Loucy (cell line): ENCODE measurements around the gene ASB4.

ENCODE experiments used
- H2AFZ ChIP-seq: fragments of 200-600 bp; sonication (generic); 2 replicates; pipeline ENCODE4 v1.6.0; 2016; ENCODE audit warnings: antibody characterized with exemption, mild to moderate bottlenecking, low read length, moderate library complexity
- H3F3A ChIP-seq: fragments of 200-600 bp; 2 replicates; pipeline ENCODE4 v1.6.0; 2016; ENCODE audit warnings: antibody characterized with exemption, low read depth, mild to moderate bottlenecking
- H3K27me3 ChIP-seq: fragments of 200-600 bp; sonication (generic); 2 replicates; pipeline ENCODE4 v1.6.1; 2014; ENCODE audit warnings: low read length, mild to moderate bottlenecking; ENCODE audit not compliant: insufficient read depth, poor library complexity, severe bottlenecking
- H3K36me3 ChIP-seq: fragments of 200-600 bp; sonication (generic); 2 replicates; pipeline ENCODE4 v1.6.1; 2016; ENCODE audit warnings: low read length; ENCODE audit not compliant: insufficient read depth
- H3K4me1 ChIP-seq: fragments of 200-600 bp; sonication (generic); 2 replicates; pipeline ENCODE4 v1.5.1; 2014; ENCODE audit warnings: low read length, mild to moderate bottlenecking; ENCODE audit not compliant: insufficient read depth, poor library complexity, severe bottlenecking
- H3K4me2 ChIP-seq: fragments of 200-600 bp; sonication (generic); 2 replicates; pipeline ENCODE4 v1.6.0; 2014; ENCODE audit warnings: antibody characterized with exemption, low read length, low read depth, mild to moderate bottlenecking; ENCODE audit not compliant: poor library complexity, severe bottlenecking
- H3K4me3 ChIP-seq: fragments of 200-600 bp; sonication (generic); 2 replicates; pipeline ENCODE4 v1.5.1; 2014; ENCODE audit warnings: low read length, mild to moderate bottlenecking, mixed read lengths; ENCODE audit not compliant: poor library complexity, severe bottlenecking
- H3K79me2 ChIP-seq: fragments of 200-600 bp; sonication (generic); 2 replicates; pipeline ENCODE4 v1.6.1; 2014; ENCODE audit warnings: low read length; ENCODE audit not compliant: insufficient read depth
- H3K9ac ChIP-seq: fragments of 200-600 bp; sonication (generic); 2 replicates; pipeline ENCODE4 v1.6.0; 2014; ENCODE audit warnings: mild to moderate bottlenecking, low read depth, low read length, moderate library complexity; ENCODE audit not compliant: poor library complexity, severe bottlenecking
- H3K9me2 ChIP-seq: fragments of 200-600 bp; sonication (generic); replicated peaks from 2 replicates; pipeline ENCODE4 v1.6.1; 2016; ENCODE audit warnings: low read depth, low read length, mixed read lengths
- H3K9me3 ChIP-seq: fragments of 200-600 bp; sonication (generic); 2 replicates; pipeline ENCODE4 v1.6.1; 2014; ENCODE audit warnings: mild to moderate bottlenecking, antibody characterized with exemption, low read length, low read depth; ENCODE audit not compliant: insufficient read depth
- H4K20me1 ChIP-seq: fragments of 200-600 bp; sonication (generic); 2 replicates; pipeline ENCODE4 v1.6.0; 2014; ENCODE audit warnings: antibody characterized with exemption, low read length, mild to moderate bottlenecking; ENCODE audit not compliant: insufficient read depth, poor library complexity, severe bottlenecking
- EZH2phosphoT487 ChIP-seq: fragments of 200-600 bp; IDR thresholded peaks from 2 replicates; pipeline ENCODE4 v1.6.1; 2018; ENCODE audit warnings: antibody characterized with exemption, mild to moderate bottlenecking, moderate library complexity, borderline replicate concordance
- TF ChIP-seq, protein P1 (sequence below): fragments of 200-600 bp; sonication (generic); conservative IDR thresholded peaks from 2 replicates; pipeline ENCODE4 v1.5.1; 2014; ENCODE audit warnings: mild to moderate bottlenecking, antibody characterized with exemption, low read length

ASB4 gene

DNA sequence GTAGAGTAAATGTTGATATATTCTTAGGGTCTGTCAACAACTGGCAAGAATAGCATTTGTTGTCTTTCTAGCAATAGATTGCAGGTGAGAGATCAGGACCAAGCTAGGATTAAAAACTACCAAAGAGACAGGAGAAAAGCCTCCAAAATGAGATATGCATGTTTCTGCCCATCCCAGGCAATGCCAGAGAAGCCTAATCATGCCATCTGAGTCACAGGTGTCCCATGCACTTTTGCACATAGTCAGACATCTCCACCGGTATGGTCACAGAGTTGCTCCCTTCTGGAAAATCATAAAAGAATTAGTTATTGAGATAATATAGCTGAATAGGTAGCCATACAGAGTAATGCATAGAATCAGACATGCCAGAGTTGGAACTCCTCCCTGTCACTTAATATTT, 59.9 kb downstream of the ASB4 start:
- Histone ChIP-seq H3K4me2 (no peak overlapping the region), H3K9me2 (no peaks in the 10 kb centered on the region), H3K4me1 (no peaks in the 10 kb centered on the region), H3F3A (no peaks in the 10 kb centered on the region), H3K79me2 (no peaks in the 10 kb centered on the region), H3K9me3 (no peaks in the 10 kb centered on the region), H3K36me3 (no peaks in the 10 kb centered on the region), H4K20me1 (no peaks in the 10 kb centered on the region), H3K9ac (no peak overlapping the region), H3K27me3 (no peaks in the 10 kb centered on the region), H2AFZ (no peak overlapping the region), H3K4me3 (no peak overlapping the region)
- TF ChIP-seq EZH2phosphoT487 = no peak
- TF ChIP-seq, protein P1, sequence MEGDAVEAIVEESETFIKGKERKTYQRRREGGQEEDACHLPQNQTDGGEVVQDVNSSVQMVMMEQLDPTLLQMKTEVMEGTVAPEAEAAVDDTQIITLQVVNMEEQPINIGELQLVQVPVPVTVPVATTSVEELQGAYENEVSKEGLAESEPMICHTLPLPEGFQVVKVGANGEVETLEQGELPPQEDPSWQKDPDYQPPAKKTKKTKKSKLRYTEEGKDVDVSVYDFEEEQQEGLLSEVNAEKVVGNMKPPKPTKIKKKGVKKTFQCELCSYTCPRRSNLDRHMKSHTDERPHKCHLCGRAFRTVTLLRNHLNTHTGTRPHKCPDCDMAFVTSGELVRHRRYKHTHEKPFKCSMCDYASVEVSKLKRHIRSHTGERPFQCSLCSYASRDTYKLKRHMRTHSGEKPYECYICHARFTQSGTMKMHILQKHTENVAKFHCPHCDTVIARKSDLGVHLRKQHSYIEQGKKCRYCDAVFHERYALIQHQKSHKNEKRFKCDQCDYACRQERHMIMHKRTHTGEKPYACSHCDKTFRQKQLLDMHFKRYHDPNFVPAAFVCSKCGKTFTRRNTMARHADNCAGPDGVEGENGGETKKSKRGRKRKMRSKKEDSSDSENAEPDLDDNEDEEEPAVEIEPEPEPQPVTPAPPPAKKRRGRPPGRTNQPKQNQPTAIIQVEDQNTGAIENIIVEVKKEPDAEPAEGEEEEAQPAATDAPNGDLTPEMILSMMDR = no peak

DNA sequence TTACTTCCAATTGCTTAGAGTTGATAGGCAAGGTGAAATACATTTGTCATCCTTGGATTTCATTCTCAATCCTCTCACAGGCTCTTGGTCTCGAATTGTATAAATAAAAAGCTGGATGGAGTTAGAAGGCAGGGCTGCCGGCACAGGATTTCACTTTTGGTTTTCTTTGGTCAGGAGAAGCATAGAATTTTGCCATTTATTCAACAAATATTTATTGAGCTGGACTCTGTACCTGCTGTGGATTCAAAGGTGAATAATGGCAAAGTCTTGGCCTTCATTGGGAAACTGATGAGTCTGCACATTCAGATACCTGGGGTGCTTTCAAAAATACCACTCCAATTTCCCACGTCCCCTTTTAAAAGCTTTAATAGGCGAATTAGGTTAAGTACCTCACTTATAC, 60.9 kb downstream of the ASB4 start:
- Histone ChIP-seq H3K4me3 (no peak overlapping the region), H3K36me3 (no peaks in the 10 kb centered on the region), H2AFZ (no peak overlapping the region), H3K4me2 (no peak overlapping the region), H3K9ac (no peak overlapping the region), H3K4me1 (no peaks in the 10 kb centered on the region), H3K79me2 (no peaks in the 10 kb centered on the region), H4K20me1 (no peaks in the 10 kb centered on the region), H3F3A (no peaks in the 10 kb centered on the region), H3K9me3 (no peaks in the 10 kb centered on the region), H3K9me2 (no peaks in the 10 kb centered on the region), H3K27me3 (no peaks in the 10 kb centered on the region)
- TF ChIP-seq EZH2phosphoT487 = no peak
- TF ChIP-seq, protein P1 = no peak

DNA sequence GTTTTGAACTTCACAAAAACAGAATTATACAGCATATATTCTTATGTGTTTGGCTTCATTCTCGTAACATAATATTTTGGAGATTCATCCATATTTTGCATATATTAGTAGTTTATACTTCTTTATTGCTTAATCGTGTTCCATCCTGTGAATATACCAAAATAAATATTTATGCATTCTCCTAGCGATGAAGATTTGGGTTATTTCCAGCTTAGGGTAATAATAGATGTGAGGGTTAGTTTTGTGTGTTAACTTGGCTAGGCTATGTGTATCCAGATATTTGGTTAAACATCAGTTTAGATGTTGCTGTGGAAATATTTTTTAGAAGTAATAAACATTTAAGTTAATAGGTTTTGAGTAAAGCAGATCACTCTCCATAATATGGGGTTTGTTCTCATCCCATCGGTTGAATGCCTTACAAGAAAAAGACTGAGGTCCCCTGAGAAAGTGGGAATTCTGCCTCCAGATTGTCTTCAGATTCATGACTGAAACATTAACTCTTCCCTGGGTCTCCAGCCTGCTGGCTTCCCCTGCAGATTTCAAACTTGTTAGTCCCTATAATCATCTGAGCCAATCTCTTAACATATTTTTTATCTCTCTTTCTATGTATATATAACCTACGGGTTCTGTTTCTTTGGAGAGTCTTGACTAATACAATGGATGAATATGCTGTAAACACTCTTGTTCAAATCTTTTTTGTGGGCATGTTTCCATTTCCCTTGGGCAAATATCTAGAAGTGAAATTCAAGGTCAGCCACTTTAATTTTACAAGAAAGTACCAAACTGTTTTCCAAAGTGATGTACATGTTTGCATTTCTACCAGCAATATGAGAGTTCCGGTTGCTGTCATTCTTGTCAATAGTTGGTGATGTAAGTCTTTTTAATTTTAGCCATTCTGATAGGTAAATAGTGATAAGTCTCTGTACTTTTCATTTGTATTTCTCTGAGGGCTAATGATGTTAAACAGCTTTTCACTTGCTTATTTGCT, 61.9 kb downstream of the ASB4 start:
- Histone ChIP-seq H3K9me2 (no peaks in the 10 kb centered on the region), H3K27me3 (no peaks in the 10 kb centered on the region), H3K4me1 (no peaks in the 10 kb centered on the region), H3K9ac (no peak overlapping the region), H3K4me2 (no peak overlapping the region), H3K79me2 (no peaks in the 10 kb centered on the region), H3K36me3 (no peaks in the 10 kb centered on the region), H4K20me1 (no peaks in the 10 kb centered on the region), H3F3A (no peaks in the 10 kb centered on the region), H2AFZ (no peak overlapping the region), H3K9me3 (no peaks in the 10 kb centered on the region), H3K4me3 (no peak overlapping the region)
- TF ChIP-seq, protein P1 = no peak
- TF ChIP-seq EZH2phosphoT487 = no peak
